Measurements from ENCODE around the gene FER.

The FER gene

DNA sequence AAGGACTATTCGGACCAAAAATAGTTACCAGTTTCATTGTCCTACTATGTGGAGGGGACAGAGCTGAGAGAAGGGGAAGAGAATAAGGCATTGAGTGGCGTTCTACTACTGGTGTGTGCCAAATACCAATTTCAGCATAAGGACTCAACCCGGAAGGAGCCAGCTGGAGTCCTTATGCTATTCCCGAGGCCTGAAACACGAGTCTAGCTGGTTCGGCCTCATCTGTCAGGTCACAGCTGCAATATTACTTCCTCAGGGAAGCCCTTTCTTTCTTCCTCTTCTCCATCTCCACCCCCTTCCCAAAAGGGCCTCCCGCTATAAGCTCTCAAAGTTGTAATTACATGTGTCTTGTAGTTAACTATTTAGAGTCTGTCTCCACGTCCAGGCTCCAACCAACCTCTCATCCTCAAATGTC is 20.5 kb upstream of the FER start (continued):
- TF ChIP-seq, protein P1, sequence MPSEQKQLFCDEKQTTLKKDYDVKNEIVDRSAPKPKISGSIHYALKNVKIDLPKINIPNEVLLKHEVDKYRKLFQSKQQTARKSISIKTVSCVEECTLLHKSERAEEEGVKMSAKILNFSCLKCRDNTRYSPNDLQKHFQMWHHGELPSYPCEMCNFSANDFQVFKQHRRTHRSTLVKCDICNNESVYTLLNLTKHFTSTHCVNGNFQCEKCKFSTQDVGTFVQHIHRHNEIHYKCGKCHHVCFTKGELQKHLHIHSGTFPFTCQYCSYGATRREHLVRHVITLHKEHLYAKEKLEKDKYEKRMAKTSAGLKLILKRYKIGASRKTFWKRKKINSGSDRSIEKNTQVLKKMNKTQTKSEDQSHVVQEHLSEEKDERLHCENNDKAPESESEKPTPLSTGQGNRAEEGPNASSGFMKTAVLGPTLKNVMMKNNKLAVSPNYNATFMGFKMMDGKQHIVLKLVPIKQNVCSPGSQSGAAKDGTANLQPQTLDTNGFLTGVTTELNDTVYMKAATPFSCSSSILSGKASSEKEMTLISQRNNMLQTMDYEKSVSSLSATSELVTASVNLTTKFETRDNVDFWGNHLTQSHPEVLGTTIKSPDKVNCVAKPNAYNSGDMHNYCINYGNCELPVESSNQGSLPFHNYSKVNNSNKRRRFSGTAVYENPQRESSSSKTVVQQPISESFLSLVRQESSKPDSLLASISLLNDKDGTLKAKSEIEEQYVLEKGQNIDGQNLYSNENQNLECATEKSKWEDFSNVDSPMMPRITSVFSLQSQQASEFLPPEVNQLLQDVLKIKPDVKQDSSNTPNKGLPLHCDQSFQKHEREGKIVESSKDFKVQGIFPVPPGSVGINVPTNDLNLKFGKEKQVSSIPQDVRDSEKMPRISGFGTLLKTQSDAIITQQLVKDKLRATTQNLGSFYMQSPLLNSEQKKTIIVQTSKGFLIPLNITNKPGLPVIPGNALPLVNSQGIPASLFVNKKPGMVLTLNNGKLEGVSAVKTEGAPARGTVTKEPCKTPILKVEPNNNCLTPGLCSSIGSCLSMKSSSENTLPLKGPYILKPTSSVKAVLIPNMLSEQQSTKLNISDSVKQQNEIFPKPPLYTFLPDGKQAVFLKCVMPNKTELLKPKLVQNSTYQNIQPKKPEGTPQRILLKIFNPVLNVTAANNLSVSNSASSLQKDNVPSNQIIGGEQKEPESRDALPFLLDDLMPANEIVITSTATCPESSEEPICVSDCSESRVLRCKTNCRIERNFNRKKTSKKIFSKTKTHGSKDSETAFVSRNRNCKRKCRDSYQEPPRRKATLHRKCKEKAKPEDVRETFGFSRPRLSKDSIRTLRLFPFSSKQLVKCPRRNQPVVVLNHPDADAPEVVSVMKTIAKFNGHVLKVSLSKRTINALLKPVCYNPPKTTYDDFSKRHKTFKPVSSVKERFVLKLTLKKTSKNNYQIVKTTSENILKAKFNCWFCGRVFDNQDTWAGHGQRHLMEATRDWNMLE (tag by site-specific recombination; conservative IDR thresholded peaks at IDR 0.05; ENCODE audit: low read depth): no peak

DNA sequence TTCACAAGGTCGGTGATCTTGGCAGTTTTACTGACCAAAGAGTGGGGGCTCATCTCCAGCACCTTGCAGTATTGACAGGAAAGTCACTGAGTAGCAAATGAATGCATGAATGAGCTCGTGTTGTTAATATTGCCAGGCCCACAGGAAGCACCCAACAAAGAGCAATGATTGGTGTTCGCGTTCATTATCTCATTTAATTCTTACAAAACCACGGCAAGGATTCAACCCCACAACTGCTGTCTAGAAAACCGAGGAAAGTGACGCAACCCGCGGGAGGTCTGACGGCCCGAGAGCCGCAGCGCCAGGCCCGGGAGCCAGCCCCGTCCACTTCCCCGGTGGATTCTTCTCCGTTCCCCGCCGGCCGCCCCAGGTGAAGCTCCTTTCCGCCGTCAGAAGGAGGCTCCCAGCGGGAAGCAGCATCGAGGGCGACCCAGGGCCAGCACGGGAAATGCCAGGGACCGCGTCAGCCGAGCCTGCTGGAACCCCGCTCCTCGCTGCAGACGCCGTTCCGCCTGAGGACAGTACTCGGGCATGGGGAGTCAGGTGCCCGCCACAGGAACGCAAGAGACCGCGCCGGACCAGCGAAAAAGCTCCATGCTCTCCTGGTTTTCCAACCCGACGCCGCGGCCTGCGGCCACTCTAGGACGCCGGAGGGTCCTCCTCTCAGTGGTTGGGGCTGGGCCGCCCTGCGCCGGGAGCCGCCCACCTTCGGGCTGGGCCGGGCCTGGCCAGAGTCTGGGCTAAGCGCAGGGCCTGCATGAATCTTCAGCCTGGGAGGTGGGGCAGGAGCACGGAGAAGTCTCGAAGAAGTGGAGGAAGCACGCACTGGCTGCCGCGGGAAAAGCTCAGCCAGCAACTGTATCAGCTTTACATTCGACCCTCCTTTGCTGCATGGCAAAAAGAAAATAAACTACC is 19.8 kb upstream of the FER start:
- Histone ChIP-seq H3K9me3 (ENCODE audit: control insufficient read depth, insufficient read depth, low read depth, low read length) (no peaks in the 10 kb centered on the region), H3K4me1 (ENCODE audit: control insufficient read depth, insufficient read depth, low read length) (no peaks in the 10 kb centered on the region), H3K27ac (ENCODE audit: extremely low read depth, low read depth, low read length) (peak overlapping the region; percentile 87), H3K36me3 (ENCODE audit: control insufficient read depth in 2 of 2, insufficient read depth in 1 of 2, low read length in 2 of 2) (no peaks in the 10 kb centered on the region), H3K4me3 (ENCODE audit: low read depth, low read length) (peak overlapping the region; percentile 84)
- ChIA-PET POLR2A (interaction anchor here (0.6 to 3.0 kb wide), 14 partner anchors 10 to 961 kb away, joined by 3 to 49 read pairs (median 4); partner anchors contain the start of genes FER, MAN2A1 and PJA2), CTCF (interaction anchor here (0.5 to 1.7 kb wide), 6 partner anchors 20 to 197 kb away, joined by 3 to 4 read pairs (median 4); partner anchors contain the start of gene FER)
- TF ChIP-seq REPIN1 (tag by site-specific recombination; IDR thresholded peaks at IDR 0.05; ENCODE audit: low read depth) (0 out of 2 replicates have a peak, but pooled peaks have one; percentile 48), ZNF658 (tag by site-specific recombination; IDR thresholded peaks at IDR 0.05) (no peak), ZNF560 (tag by site-specific recombination; IDR thresholded peaks at IDR 0.05; ENCODE audit: borderline replicate concordance) (no peak), ZNF48 (tag by site-specific recombination; IDR thresholded peaks at IDR 0.05) (no peak), ZSCAN18 (tag by site-specific recombination; IDR thresholded peaks at IDR 0.05) (peak; percentile 16; the same call in 1 of the 2 replicates), ZBTB44 (tag by site-specific recombination; IDR thresholded peaks at IDR 0.05) (peak; percentile 58), ZSCAN5A (tag by site-specific recombination; IDR thresholded peaks at IDR 0.05) (0 out of 2 replicates have a peak, but pooled peaks have one; percentile 77), ZNF155 (tag by site-specific recombination; IDR thresholded peaks at IDR 0.05) (no peak), ZNF302 (tag by site-specific recombination; IDR thresholded peaks at IDR 0.05; ENCODE audit: low read depth) (no peak), ZNF621 (tag by site-specific recombination; IDR thresholded peaks at IDR 0.05) (no peak), ZBTB49 (tag by site-specific recombination; IDR thresholded peaks at IDR 0.05; ENCODE audit: low read depth) (no peak), ZFP69B (tag by site-specific recombination; IDR thresholded peaks at IDR 0.05) (peak; percentile 68), GLI2 (tag by site-specific recombination; IDR thresholded peaks at IDR 0.05; ENCODE audit: borderline replicate concordance, low read depth) (no peak), GFI1B (tag by site-specific recombination; IDR thresholded peaks at IDR 0.05) (no peak), BCL11B (tag by site-specific recombination; IDR thresholded peaks at IDR 0.05; ENCODE audit: low read depth) (0 out of 2 replicates have a peak, but pooled peaks have one; percentile 44), KLF7 (tag by site-specific recombination; IDR thresholded peaks at IDR 0.05; ENCODE audit: borderline replicate concordance) (peak; percentile 85), ZBTB1 (tag by site-specific recombination; IDR thresholded peaks at IDR 0.05) (no peak)
- TF ChIP-seq, protein P2, sequence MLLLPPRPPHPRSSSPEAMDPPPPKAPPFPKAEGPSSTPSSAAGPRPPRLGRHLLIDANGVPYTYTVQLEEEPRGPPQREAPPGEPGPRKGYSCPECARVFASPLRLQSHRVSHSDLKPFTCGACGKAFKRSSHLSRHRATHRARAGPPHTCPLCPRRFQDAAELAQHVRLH (tag by site-specific recombination; IDR thresholded peaks at IDR 0.05): no peak
- TF ChIP-seq, protein P3, sequence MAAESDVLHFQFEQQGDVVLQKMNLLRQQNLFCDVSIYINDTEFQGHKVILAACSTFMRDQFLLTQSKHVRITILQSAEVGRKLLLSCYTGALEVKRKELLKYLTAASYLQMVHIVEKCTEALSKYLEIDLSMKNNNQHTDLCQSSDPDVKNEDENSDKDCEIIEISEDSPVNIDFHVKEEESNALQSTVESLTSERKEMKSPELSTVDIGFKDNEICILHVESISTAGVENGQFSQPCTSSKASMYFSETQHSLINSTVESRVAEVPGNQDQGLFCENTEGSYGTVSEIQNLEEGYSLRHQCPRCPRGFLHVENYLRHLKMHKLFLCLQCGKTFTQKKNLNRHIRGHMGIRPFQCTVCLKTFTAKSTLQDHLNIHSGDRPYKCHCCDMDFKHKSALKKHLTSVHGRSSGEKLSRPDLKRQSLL (tag by site-specific recombination; IDR thresholded peaks at IDR 0.05): peak; percentile 77
